ENCODE data around the gene ZYX. TPM values are rescaled to one million over a fixed set of nuclear protein-coding genes. Genes with fewer than 3 reads are reported as not detected.
A peak's percentile ranks its signal among the peaks of the same experiment; 100 is the strongest.
"Not testable (repeated sequence)": the region's sequence is repeated elsewhere in the genome, so short reads cannot be mapped to it uniquely, and the experiment has no call there.

ZYX gene
- total RNA-seq, 1 donor from 2014 or later = 75.9 TPM

- ATAC-seq = no peak
Measured at GRCh38 chr7:143407287-143408251, 26.4 kb downstream of the ZYX start.

GRCh38 chr7:143408252-143408685 lies 27.1 kb downstream of the ZYX start:
- intact Hi-C loops (cut with DNase I) = no loop called here
- no peak for ATAC-seq

More at GRCh38 chr7:143407287-143408251, 26.4 kb downstream of the ZYX start:
- intact Hi-C loops (cut with DNase I) = no loop called here
- DNase-seq (ENCODE audit: missing footprints) = peak; percentile 49

GRCh38 chr7:143408686-143409561 lies 27.8 kb downstream of the ZYX start, which contains the start of gene EPHA1:
EPHA1 (minus strand) TSS chr7:143408856; CDS start chr7:143408805, 51 bp downstream.
- DNase-seq (ENCODE audit: missing footprints) (peak; percentile 56), ATAC-seq (no peak)
- intact Hi-C loops (cut with DNase I) = no loop called here

More at GRCh38 chr7:143408252-143408685, 27.1 kb downstream of the ZYX start:
- DNase-seq (ENCODE audit: missing footprints) = peak; percentile 64

GRCh38 chr7:143410521-143411004 lies 29.4 kb downstream of the ZYX start:
- DNase-seq (ENCODE audit: missing footprints) = peak; percentile 71
- intact Hi-C loops (cut with DNase I) = no loop called here
- ATAC-seq = peak; percentile 66

GRCh38 chr7:143411976-143412708 lies 31.0 kb downstream of the ZYX start:
- intact Hi-C loops (cut with DNase I) = no loop called here
- peak; percentile 34 for DNase-seq (ENCODE audit: missing footprints)
- ATAC-seq = no peak

- DNase-seq (ENCODE audit: missing footprints) = no peak
- no peak for ATAC-seq
- intact Hi-C loops (cut with DNase I) = no loop called here
Measured at GRCh38 chr7:143413123-143413522, 32.0 kb downstream of the ZYX start.

GRCh38 chr7:143415209-143415608 lies 34.1 kb downstream of the ZYX start:
- not testable (repeated sequence) for ATAC-seq; DNase-seq (ENCODE audit: missing footprints)
- intact Hi-C loops (cut with DNase I) = loop anchor here (5.0 kb wide), 2 partner anchors 108 to 408 kb away; no protein-coding TSS in a partner anchor

GRCh38 chr7:143415742-143416397 lies 34.7 kb downstream of the ZYX start:
- DNase-seq (ENCODE audit: missing footprints) (no peak), ATAC-seq (no peak)
- intact Hi-C loops (cut with DNase I) = loop anchor here (1.0 to 5.0 kb wide), 4 partner anchors 36 to 409 kb away; no protein-coding TSS in a partner anchor

GRCh38 chr7:143416565-143417149 lies 35.5 kb downstream of the ZYX start:
- ATAC-seq = no peak
- intact Hi-C loops (cut with DNase I) = loop anchor here (1.0 to 5.0 kb wide), 4 partner anchors 36 to 409 kb away; no protein-coding TSS in a partner anchor
- DNase-seq (ENCODE audit: missing footprints) = no peak

GRCh38 chr7:143417734-143418383 lies 36.7 kb downstream of the ZYX start:
- DNase-seq (ENCODE audit: missing footprints) = no peak
- no peak for ATAC-seq
- intact Hi-C loops (cut with DNase I) = loop anchor here (2.0 to 5.0 kb wide), 3 partner anchors 111 to 411 kb away; no protein-coding TSS in a partner anchor

- ATAC-seq (no peak), DNase-seq (ENCODE audit: missing footprints) (no peak)
- intact Hi-C loops (cut with DNase I) = loop anchor here (5.0 kb wide), 2 partner anchors 112 to 412 kb away; no protein-coding TSS in a partner anchor
Measured at GRCh38 chr7:143418681-143419458, 37.7 kb downstream of the ZYX start.

GRCh38 chr7:143419880-143420279 lies 38.7 kb downstream of the ZYX start:
- DNase-seq (ENCODE audit: missing footprints) = no peak
- ATAC-seq = no peak
- intact Hi-C loops (cut with DNase I) = loop anchor here (5.0 kb wide), 2 partner anchors 113 to 413 kb away; no protein-coding TSS in a partner anchor

GRCh38 chr7:143420624-143421023 lies 39.5 kb downstream of the ZYX start:
- intact Hi-C loops (cut with DNase I); ATAC-seq; DNase-seq (ENCODE audit: missing footprints): not testable (repeated sequence)

GRCh38 chr7:143422033-143422432 lies 40.9 kb downstream of the ZYX start:
- intact Hi-C loops (cut with DNase I) = no loop called here
- no peak for ATAC-seq
- DNase-seq (ENCODE audit: missing footprints) = no peak

GRCh38 chr7:143424476-143424875 lies 43.3 kb downstream of the ZYX start:
- DNase-seq (ENCODE audit: missing footprints); ATAC-seq; intact Hi-C loops (cut with DNase I): not testable (repeated sequence)
